Right lobe of liver (tissue), 4 donors: Measurements from ENCODE around the gene C19orf67.

Experiments used
- POLR2A ChIP-seq: fragments of 450-650 bp; IDR thresholded peaks from one replicate; pipeline ENCODE4 v1.6.1; 2017; ENCODE audit warnings: antibody characterized with exemption, mild to moderate bottlenecking
- TF ChIP-seq, protein P1 (sequence below), 4 donors: fragments of 200-600 bp in 3 of 4; fragments of 450-650 bp in 1 of 4; IDR thresholded peaks; one replicate each; pipeline versions ENCODE4 v1.5.1 to v1.8.0; 2016 to 2022; ENCODE audit warnings: antibody characterized with exemption in 4 of 4, mild to moderate bottlenecking in 2 of 4
- donor health status: DM: no; HTN: no; CAD: no.
- donor health status: DM: no; HTN: no; CAD: no.
- donor health status: DM: no; HTN: yes; CAD: no.

DNA sequence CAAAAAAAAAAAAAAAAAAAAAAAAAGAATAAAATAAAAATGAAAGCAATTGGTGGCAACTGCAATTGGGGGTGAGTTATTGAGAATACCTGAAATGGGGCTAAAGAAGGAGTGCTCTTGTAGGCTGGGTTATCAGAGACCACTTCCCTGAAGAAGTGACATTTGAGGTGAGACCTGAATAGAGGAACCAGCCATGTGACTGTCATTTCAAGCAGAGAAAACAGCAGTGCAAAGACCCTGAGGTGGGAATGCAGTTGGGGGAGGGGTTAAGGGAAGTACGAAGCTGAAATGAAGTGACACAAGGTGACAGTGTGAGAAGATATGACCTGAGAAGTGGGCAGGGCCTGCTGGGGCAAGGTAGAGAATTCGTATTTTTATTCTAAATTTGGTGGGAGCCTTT lies 19.4 kb downstream of the C19orf67 start:
- TF ChIP-seq, protein P1, sequence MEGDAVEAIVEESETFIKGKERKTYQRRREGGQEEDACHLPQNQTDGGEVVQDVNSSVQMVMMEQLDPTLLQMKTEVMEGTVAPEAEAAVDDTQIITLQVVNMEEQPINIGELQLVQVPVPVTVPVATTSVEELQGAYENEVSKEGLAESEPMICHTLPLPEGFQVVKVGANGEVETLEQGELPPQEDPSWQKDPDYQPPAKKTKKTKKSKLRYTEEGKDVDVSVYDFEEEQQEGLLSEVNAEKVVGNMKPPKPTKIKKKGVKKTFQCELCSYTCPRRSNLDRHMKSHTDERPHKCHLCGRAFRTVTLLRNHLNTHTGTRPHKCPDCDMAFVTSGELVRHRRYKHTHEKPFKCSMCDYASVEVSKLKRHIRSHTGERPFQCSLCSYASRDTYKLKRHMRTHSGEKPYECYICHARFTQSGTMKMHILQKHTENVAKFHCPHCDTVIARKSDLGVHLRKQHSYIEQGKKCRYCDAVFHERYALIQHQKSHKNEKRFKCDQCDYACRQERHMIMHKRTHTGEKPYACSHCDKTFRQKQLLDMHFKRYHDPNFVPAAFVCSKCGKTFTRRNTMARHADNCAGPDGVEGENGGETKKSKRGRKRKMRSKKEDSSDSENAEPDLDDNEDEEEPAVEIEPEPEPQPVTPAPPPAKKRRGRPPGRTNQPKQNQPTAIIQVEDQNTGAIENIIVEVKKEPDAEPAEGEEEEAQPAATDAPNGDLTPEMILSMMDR (IDR thresholded peaks at IDR 0.05) = no peak
- no peak for TF ChIP-seq POLR2A
